RPMI8226 (cell line): ENCODE results near the gene IDS.
"Not testable (repeated sequence)": the region's sequence is repeated elsewhere in the genome, so short reads cannot be mapped to it uniquely, and the experiment has no call there.

Experiments
- DNase-seq: peaks from one replicate; pipeline ENCODE4 v3.0.0-alpha.2; 2015

The IDS gene

GRCh38 chrX:149526318-149527033 is 21.4 kb upstream of the IDS start:
- not testable (repeated sequence) for DNase-seq

GRCh38 chrX:149525903-149526302 is 20.8 kb upstream of the IDS start:
- peak; percentile 53 for DNase-seq

- DNase-seq = peak; percentile 65
Observed at GRCh38 chrX:149525389-149525788, 20.3 kb upstream of the IDS start.

GRCh38 chrX:149522916-149523315 is 17.8 kb upstream of the IDS start:
- no peak for DNase-seq

DNA sequence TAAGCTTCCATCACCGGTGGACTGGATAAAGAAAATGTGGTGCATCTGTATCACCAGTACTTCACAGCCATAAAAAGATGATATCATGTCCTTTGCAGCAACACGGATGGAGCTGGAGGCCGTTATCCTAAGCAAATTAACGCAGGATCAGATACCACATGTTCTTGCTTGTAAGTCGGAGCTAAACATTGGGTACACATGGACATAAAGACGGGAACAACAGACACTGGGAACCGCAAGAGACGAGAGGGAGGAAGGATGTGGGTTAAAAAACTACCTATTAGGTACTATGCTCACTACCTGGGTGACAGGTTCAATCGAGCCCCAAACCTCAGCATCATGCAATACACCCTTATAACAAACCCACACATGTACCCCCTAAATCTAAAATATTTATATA is 16.3 kb upstream of the IDS start:
- DNase-seq = no peak

- not testable (repeated sequence) for DNase-seq
Observed at GRCh38 chrX:149520636-149521277, 15.7 kb upstream of the IDS start.

DNA sequence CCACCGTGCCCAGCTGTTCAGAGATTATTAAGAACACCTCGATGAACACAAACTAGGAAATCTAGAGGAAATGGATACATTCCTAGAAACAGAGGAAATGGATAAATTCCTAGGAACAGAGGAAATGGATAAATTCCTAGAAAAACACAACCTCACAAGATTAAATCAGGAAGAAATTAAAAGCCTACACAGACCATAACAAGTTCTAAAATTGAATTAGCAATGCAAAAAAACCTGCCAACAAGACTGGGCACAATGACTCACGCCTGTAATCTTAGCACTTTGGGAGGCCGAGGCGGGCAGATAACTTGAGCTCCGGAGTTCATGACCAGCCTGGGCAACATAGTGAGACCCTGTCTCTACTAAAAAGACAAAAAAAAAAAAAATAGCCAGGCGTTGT is 13.1 kb upstream of the IDS start:
- no peak for DNase-seq

DNA sequence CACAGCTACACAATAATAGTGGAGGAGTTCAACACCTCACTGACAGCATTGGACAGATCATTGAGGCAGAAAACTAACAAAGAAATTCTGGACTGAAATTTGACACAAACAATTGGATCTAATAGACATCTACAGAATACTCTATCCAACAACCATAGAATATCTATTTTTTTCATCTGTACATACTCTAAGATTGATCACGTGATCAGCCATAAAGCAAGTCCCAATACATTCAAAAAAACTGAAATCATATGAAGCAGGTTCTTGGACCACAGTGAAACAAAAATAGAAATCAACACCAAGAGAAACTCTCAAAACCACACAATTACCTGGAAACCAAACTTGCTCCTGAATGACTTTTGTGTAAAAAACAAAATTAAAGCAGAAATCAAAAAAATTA is 12.2 kb upstream of the IDS start:
- DNase-seq = no peak

- DNase-seq = no peak
Observed at GRCh38 chrX:149516604-149517003, 11.5 kb upstream of the IDS start.

DNA sequence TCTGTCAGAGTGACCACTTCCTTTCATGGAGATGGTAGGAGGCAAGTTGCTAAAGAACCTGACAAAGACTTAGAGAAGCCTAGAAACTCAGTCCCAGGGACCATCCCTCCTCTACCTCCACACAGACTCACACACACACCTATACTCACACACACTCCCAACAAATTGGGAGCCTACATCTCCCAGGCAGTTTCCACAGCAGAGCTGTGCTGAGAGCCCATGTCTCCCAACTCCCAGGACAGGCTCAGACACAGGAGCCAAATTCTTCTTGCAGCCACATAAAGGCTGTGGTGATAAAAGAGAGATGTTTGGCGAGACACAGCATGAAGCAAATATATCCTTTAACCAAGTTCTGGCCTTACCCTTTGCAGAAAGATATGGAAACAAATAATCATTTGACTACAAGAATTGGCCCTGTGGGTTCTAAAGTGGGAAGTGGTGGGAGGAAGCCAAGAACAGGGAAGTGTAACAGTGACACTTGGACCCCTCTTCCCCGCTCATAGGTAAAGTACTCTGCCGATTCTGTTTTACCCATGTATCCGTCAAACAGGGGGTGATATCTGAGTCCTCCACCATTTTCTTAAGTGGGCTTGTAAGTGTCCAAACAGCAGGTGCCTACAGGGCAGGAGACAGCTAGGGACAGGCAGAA is 11.0 kb upstream of the IDS start:
- DNase-seq = no peak

DNA sequence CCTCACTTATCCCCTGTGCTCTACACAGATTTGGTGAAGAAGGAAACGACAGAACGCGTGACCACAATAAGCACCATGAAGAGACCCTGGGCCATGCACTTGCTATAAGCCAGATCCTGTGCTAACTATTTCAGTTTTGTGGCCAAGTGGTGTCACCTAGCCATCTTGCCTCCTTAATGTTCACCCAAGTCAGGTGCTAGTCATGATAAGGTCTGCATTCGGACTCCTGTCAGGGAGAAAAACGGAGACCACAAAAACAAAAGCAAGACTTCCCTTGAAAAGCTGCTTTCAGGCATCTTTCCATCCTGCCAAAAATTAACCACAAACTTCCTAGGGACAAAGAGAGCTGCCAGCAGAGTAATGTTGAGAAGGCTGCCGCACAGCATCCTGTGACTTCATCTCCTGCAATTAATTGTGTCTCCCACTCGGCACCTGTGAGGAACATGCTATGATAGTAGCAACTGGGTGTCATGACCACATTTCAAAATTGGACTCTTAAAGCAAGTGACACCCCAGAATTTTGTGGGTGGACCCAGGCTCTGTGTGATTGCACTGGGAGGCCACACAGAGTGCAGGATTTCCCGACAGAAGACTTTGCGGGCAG is 8.8 kb upstream of the IDS start:
- DNase-seq = no peak

GRCh38 chrX:149512225-149512885 is 7.2 kb upstream of the IDS start:
- DNase-seq = peak; percentile 61

- DNase-seq = no peak
Observed at GRCh38 chrX:149511081-149511480, 6.0 kb upstream of the IDS start.

- DNase-seq = no peak
Observed at GRCh38 chrX:149510386-149510785, 5.3 kb upstream of the IDS start.

DNA sequence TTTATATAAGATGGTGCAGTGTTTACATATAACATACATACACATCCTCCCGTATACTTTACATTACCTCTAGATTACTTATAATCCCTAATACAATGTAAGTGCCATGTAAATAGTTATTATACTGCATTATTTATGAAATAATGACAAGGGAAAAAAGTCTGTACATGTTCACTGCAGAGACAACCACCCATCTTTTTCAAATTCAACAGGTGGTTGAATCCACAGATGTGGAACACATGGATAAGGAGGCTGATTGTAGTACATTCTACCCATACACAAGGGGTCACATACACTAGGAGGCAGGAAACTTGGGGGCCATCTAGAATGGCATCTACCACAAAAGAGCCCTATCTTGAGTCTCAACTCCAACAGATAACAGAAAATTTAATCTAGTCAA is 3.4 kb upstream of the IDS start:
- DNase-seq = no peak

- DNase-seq = no peak
Observed at GRCh38 chrX:149506349-149506748, 1.2 kb upstream of the IDS start.

GRCh38 chrX:149505671-149506070 is 565 bp upstream of the IDS start:
- DNase-seq = no peak

GRCh38 chrX:149504226-149504914 is 736 bp downstream of the IDS start:
- peak; percentile 71 for DNase-seq

GRCh38 chrX:149503446-149503845 is 1.7 kb downstream of the IDS start:
- peak; percentile 61 for DNase-seq

DNA sequence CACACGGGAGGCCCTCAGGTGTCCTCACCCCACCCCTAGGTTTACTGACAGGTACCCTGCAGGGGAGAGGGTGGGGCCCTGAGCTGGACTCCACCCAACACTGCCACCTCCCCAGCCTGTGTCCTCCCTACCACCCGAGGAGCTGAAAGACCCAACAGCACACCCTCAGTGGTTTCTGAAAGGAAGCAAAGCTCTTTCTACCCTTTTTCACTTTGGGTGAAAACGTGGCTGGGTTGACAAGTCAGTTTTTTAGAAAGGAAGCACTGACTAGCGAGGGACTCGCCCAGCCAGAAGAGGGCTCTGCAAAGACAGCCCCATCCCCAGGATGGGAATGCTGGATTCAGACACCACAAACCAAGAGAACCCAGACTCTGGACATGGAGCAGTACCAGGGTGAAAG is 2.2 kb downstream of the IDS start:
- not testable (repeated sequence) for DNase-seq

DNA sequence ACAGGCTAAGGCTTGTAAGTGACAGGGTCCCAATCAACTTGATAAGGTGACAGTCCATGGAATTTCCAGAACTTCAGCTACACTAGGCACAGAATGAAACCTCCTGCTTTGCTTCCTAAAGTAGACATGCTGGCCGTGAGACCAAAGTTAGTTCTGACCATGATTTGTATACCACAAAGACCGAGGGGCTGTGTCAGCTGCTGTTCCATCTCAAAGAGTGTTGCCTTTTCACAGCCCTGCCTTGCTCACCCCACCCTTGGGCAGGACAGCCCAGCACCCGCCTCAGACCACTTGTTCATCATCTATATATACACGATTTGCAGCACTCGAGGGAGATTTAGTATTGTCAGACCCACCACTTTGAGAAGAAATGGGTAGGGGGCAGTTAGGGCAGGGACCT is 5.3 kb downstream of the IDS start:
- no peak for DNase-seq

- DNase-seq = no peak
Observed at GRCh38 chrX:149498767-149499166, 6.3 kb downstream of the IDS start.

- DNase-seq = no peak
Observed at GRCh38 chrX:149497626-149498025, 7.5 kb downstream of the IDS start.
